CD4-positive, alpha-beta T cell treated with Interleukin-21 for 1 hour (primary cell): Measurements from ENCODE around the gene ERC2.

Experiments used
- DNase-seq: peaks from one replicate; pipeline ENCODE4 v3.0.0-alpha.2; 2020

ERC2 gene

GRCh38 chr3:55766753-55767152 lies 701.5 kb downstream of the ERC2 start:
- DNase-seq: no peak

GRCh38 chr3:55765906-55766701 lies 702.2 kb downstream of the ERC2 start:
- DNase-seq: no peak

GRCh38 chr3:55765398-55765797 lies 702.9 kb downstream of the ERC2 start:
- DNase-seq: no peak

- no peak for DNase-seq
These were observed 711.3 kb downstream of the ERC2 start for GRCh38 chr3:55756976-55757375.

GRCh38 chr3:55755516-55756205 lies 712.6 kb downstream of the ERC2 start:
- DNase-seq: no peak

- no peak for DNase-seq
These were observed 715.4 kb downstream of the ERC2 start for GRCh38 chr3:55752911-55753310.

GRCh38 chr3:55751730-55752129 lies 716.5 kb downstream of the ERC2 start:
- no peak for DNase-seq

- no peak for DNase-seq
These were observed 717.7 kb downstream of the ERC2 start for GRCh38 chr3:55750525-55750924.

- no peak for DNase-seq
These were observed 719.2 kb downstream of the ERC2 start for GRCh38 chr3:55749036-55749435.

- DNase-seq: no peak
These were observed 721.4 kb downstream of the ERC2 start for GRCh38 chr3:55746808-55747413.

- no peak for DNase-seq
These were observed 725.5 kb downstream of the ERC2 start for GRCh38 chr3:55742832-55743136.

- DNase-seq: no peak
These were observed 726.0 kb downstream of the ERC2 start for GRCh38 chr3:55742022-55742831.

- no peak for DNase-seq
These were observed 731.1 kb downstream of the ERC2 start for GRCh38 chr3:55737186-55737585.

GRCh38 chr3:55735976-55736375 lies 732.3 kb downstream of the ERC2 start:
- DNase-seq: no peak

- DNase-seq: no peak
These were observed 736.5 kb downstream of the ERC2 start for GRCh38 chr3:55731741-55732140.

GRCh38 chr3:55729546-55729945 lies 738.7 kb downstream of the ERC2 start:
- DNase-seq: no peak

GRCh38 chr3:55728461-55729100 lies 739.7 kb downstream of the ERC2 start:
- DNase-seq: no peak

- DNase-seq: no peak
These were observed 741.8 kb downstream of the ERC2 start for GRCh38 chr3:55726501-55726775.

GRCh38 chr3:55725681-55726500 lies 742.4 kb downstream of the ERC2 start:
- no peak for DNase-seq

GRCh38 chr3:55724821-55725220 lies 743.4 kb downstream of the ERC2 start:
- DNase-seq: no peak

- DNase-seq: no peak
These were observed 743.9 kb downstream of the ERC2 start for GRCh38 chr3:55724407-55724784.
